Caki2 (cell line): ENCODE measurements around the gene NETO2. TPM values are rescaled to one million over a fixed set of nuclear protein-coding genes. Genes with fewer than 3 reads are reported as not detected.
"Not testable (repeated sequence)": the region's sequence is repeated elsewhere in the genome, so short reads cannot be mapped to it uniquely, and the experiment has no call there.

Source experiments
- DNase-seq: peaks from one replicate; pipeline ENCODE4 v3.0.0-alpha.2; 2015; ENCODE audit warnings: low read depth
- in situ Hi-C: cut with HindIII; loops from 2 replicates; pipeline ENCODE4 v1.10.0; 2016; ENCODE audit warnings: low sequenced_read_pairs, low pct_unique_long_range_greater_than_20kb, mixed read lengths
- total RNA-seq: library from RNA; depleted of rRNA; stranded (reverse); fragments of >200 nt; shearing (Covaris generic); gene quantifications from 2 replicates; pipeline ENCODE4 v1.2.3, GENCODE V29; 2014; ENCODE audit warnings: low replicate concordance; rRNA removed

The NETO2 gene, protein sequence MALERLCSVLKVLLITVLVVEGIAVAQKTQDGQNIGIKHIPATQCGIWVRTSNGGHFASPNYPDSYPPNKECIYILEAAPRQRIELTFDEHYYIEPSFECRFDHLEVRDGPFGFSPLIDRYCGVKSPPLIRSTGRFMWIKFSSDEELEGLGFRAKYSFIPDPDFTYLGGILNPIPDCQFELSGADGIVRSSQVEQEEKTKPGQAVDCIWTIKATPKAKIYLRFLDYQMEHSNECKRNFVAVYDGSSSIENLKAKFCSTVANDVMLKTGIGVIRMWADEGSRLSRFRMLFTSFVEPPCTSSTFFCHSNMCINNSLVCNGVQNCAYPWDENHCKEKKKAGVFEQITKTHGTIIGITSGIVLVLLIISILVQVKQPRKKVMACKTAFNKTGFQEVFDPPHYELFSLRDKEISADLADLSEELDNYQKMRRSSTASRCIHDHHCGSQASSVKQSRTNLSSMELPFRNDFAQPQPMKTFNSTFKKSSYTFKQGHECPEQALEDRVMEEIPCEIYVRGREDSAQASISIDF
- 33.0 and 35.1 TPM in 2 replicates for total RNA-seq

DNA sequence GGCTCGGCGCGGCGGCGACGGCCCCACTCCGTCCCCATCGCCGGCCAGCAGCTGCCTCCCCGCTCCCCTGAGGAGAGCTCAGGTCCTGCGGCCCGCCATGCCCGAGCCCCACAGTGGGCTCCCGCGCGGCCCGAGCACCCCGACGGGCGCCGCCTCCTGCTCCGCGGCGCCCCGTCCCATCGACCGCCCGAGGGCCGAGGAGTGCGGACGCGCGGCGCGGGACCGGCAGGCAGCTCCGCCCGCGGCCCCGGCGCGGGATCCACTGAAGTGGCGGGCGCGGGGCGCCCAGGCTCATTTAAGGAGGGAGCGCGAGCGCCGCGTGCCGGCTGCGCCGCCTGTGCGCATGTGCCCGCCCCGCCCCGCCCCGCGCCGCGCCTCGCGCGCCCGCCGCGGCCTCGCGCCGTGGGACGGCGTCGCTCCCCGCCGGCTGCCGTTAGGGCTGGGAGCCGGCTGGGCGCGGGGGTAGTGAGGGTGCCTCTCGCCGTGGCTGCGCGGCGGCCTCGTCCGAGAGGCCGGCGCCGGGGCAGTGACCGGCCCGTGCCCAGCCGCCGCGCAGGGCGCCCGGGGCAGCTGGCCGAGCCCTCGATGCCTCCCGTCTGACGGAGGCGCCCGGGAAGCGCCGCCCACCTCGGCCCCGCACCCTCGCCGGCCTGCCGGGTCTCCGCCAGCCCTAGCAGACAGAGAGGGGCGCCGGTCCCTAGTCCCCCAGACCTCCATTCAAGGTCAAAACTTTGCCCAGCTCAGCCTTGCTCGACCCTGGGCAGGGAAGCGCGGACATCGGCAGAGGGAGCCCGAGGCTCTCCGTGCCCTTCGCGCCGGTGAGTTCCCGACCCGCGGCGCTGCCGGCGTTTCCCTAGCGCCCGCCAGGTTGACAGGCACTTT is at the start of gene NETO2:
Gene NETO2, minus strand, starts transcription at position 269 of the 882 bp plus-strand sequence. CDS start 333 bp downstream, outside the sequence.
- in situ Hi-C loops = no loop called here
- peak; percentile 59 for DNase-seq

DNA sequence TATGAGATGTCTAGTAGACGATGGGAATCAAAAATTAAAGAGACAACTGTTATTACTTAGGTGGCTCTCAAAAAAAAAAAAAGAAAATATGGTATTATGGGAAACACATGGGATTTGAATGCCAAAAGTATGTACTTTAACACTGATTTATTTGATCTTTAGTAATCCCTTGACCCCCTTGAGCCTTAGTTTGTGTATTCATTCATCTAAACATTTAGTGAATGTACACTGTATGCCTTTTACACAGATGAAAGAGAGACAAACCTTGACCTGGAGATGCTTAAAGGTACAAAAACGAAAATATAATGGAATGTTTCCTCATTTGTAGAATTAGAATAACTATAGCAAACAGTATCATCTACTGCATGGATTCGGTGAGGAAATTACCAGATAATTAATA is 38.6 kb upstream of the NETO2 start:
- DNase-seq = no peak
- in situ Hi-C loops = no loop called here

DNA sequence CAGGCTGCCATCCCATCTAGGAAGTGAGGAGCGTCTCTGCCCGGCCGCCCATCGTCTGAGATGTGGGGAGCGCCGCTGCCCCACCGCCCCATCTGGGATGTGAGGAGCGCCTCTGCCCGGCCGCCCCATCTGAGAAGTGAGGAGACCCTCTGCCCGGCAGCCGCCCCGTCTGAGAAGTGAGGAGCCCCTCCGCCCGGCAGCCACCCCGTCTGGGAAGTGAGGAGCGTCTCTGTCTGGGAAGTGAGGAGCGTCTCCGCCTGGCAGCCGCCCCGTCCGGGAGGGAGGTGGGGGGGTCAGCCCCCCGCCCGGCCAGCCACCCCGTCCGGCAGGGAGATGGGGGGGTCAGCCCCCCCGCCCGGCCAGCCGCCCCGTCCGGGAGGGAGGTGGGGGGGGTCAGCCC is 37.3 kb upstream of the NETO2 start:
- in situ Hi-C loops, DNase-seq: not testable (repeated sequence)

DNA sequence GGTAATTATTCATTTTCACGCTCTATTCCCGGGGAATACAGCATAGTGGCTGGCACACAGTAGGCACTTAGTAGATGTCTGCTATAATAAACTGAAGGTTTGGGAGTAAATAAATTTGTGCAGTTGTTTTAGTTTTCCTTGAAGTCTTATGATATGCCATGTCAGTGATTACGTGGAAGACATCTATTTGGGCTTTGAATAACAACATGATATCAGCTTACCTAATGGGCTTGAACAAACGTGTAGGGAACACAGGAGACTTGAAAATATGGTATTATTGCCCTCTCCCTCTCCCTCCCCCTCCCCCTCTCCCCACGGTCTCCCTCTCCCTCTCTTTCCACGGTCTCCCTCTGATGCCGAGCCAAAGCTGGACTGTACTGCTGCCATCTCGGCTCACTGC is 36.3 kb upstream of the NETO2 start:
- in situ Hi-C loops = no loop called here

DNA sequence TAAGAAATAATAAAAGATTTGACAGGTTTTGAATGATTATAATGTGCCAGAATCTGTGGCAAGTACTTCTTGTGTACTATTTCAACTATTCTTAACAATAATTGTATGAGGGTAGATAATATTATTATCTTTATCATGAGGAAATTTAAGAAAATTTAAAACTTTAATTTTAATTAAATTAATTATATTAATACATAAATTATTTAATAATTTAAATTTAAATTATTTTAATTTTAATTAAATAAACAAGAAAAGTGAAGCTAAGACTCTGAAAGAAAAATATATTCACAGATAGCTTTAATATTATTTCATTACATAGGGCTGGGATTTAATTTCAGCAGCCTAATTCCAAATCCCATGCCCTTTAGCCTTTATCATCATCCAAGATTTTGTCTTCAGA is 31.4 kb upstream of the NETO2 start:
- DNase-seq = no peak
- in situ Hi-C loops = no loop called here

More for the DNA sequence above, 36.3 kb upstream of the NETO2 start:
- DNase-seq = no peak

DNA sequence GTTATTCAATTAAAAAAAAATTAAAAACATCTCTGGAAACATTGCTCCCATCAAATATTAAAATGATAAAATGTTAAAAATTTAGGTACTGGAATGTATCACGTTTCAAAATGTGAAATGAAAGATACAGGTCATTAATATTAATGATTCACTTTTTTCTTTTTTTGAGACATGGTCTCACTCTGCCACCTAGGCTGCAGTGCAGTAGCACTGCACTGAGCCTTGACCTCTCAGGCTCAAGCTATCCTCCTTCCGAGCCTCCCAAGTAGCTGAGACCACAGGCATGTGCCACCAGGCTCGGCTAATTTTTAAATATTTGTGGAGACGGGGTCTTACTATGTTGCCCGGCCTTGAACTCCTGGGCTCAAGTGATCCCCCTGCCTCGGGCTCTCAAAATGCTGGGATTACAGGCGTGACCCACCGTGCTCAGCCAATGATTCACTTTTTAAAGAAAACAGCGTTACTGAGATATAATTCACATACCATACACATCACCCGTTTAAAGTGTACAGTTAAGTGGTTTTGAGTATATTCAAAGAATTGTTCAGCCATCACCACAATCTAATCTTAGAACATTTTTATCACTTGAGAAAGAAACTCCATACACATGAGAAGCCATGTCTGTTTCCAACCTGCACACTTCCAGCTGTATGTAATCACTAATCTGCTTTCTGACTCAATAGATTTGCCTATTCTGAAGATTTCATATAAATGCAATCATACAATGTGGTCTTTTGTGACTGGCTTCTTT is 19.1 kb upstream of the NETO2 start:
- DNase-seq = no peak
- in situ Hi-C loops = no loop called here

DNA sequence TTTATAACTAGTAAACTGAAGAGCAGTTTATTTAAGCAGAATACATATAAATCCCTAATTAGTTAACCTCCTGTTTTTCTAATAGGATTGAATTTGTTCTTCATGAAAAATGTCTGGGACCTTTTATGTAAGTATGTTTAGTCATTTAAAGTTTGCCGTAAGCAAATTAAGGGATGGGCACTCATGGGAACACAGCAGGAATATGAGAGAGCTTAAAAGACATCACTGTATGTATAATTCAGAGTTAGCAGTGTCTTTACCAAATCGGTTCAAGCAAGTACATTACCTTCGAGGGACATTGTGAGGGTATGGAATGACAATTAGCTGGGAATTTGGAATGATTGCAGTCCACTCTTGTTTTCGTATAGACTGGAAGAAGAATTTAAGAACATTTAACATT is 17.7 kb upstream of the NETO2 start:
- in situ Hi-C loops = no loop called here
- DNase-seq = no peak

DNA sequence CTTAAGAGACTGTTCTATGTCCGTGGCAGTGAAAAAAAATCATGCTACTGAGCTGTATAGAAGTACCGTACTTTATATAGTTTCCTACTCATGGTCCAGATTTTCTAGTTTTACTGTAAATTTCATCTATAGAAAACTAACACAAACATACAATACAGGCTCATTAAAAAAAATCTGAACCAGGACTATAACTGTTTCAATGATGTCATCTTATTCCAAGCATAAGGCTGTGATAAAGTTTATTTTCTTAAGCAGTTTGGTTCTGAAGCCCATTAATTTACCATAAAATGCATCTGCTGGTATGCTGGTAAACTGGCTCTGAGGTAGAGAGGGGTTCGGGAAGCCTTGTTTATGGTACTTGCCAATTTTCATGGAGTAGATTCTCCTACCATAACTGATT is 16.7 kb upstream of the NETO2 start:
- in situ Hi-C loops = no loop called here
- no peak for DNase-seq

DNA sequence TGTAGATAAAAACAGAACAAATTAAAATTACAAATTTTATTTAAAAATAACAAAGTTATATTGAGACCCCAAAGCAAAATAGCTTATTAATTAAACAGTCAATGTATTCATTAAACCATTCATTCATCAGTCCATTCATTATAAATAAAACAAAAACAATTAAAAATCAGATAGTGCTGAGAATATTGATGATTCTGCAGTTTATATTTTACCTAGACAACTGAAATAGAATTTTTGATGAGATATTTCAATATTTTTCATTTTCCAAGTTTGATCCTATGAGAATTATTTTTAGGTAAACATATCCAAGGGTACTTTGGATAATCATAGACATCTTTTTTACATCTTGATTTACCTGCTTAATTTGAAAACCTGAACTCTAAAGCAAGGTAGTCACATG is 15.2 kb upstream of the NETO2 start:
- DNase-seq = no peak
- in situ Hi-C loops = no loop called here

DNA sequence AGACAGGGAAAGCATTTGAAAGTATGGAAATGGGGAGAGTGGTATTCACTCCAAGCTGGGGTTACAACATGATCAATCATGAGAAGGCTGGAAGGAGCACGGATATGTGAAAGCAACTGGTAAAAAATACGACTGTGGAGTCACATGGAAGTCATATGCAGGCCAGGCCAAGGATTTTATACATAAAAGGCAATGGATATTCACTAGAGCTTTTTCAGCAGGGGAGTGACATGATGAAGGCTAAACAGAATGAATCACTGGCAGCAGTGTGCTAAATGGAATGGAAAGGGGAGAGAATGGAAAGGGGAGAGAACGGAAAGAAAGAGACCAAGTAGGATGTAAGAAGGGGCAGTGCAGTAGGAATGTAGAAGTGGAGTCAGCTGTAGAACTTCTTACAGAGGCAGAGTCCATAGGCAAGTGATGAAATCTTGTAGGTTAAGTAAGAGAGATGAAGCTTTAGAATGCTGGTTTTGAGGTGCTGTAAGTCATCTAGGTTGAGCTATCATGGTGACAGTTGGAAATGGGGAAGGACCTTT is 13.0 kb upstream of the NETO2 start:
- in situ Hi-C loops = no loop called here
- DNase-seq = no peak

DNA sequence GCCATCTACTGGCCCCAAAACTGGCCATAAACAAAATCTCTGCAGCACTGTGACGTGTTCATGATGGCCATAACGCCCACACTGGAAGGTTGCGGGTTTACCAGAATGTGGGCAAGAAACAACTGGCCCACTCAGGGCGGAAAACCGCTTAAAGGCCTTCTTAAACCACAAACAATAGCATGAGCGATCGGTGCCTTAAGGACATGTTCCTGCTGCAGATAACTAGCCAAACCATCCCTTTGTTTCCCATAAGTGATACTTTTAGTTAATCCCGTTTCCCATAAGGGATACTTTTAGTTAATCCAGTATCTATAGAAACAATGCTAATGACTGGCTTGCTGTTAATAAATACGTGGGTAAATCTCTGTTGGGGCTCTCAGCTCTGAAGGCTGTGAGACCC is 8.8 kb upstream of the NETO2 start:
- DNase-seq, in situ Hi-C loops: not testable (repeated sequence)

DNA sequence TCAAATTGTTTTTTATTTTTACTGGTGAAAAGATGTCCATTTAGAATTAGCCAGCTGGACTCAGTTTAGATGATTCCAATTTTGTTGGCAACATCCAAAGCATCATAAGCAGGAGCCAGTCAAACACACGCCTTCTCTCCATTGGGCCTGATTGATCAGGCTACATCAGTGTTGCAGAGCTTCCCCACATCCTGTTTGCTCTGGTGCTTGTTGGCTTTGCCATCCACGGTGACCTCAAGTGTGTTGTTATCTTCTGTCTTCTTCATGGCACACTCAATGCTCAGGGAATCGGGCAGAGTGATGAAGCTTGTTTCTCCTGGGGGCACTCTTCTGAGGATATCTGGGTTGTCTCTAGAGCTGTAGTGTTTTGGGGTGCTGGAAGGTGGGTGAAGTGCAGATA is 6.3 kb upstream of the NETO2 start:
- no peak for DNase-seq
- in situ Hi-C loops = no loop called here

DNA sequence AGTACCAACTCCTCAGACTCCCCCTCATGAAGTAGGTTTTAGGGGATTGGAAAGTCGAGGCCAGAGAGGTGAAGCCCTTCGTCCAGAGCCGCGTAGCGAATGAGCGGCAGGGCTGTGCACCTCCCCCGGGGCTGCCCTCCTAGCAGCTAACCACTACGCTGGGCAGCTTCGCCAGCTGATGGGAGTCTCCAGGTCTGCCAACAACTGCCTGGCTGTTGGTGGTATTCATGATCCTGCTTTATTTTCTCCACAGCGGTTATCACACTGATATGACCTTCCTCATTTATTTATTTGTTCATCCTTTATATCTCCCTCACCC is 773 bp upstream of the NETO2 start:
- DNase-seq = no peak
- in situ Hi-C loops = no loop called here

DNA sequence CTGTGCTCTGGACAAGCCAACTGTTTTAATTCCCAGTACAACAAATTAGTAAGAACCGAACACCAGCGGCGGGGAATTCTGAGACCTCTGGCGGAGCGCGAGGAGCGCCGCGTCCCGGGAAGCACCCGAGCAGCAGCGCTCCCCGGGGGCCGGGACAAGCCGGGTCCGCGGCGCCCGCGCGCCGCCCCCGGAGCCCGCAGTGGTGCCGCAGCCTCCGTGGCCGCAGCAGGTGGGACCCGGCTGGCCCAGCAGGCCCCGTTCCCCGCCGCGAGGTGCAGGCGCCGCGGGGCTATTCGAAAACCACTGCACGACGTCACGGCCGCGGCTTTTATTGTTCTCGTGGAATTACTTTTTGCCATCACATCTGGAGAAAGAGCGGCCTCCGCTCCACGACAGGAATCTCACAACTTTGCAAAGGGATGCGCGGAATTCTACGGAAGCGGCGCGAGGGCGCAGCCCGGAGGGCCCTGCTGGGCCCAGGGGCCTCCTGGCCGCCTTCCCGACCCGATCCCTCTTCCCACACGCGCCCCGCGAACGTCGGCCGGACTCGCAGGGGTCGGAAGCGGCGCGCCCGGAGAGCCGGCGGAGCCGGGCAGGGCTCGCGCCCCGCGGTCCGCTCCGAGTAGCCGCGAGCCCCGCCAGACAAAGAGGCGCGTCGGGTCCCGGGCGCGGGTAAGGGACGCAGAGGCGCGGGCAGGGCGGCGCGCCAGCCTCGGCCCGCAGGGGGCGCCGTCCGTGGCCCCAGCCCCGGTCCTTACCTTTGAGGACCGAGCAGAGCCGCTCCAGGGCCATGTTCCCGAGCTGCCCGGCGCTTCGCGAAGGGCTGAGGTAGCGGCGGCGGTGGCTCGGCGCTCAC is 696 bp downstream of the NETO2 start:
- peak; percentile 73 for DNase-seq
- in situ Hi-C loops = no loop called here

DNA sequence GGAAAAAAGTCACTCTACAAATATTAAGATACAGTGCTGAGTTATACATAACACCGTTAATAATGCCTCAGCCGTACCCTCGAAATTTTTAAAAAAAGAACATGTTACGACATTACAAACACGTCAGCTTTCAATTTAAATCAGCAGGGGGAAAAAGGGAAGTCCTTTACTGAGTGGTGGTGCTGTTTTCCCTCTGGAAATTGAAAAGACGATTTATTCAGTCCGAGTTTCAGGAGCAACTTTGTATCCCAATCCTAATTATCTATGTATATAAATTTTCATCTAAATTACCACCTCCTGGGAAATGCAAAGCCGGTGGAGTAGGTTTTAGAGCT is 1.3 kb downstream of the NETO2 start:
- DNase-seq = peak; percentile 12
- in situ Hi-C loops = no loop called here

DNA sequence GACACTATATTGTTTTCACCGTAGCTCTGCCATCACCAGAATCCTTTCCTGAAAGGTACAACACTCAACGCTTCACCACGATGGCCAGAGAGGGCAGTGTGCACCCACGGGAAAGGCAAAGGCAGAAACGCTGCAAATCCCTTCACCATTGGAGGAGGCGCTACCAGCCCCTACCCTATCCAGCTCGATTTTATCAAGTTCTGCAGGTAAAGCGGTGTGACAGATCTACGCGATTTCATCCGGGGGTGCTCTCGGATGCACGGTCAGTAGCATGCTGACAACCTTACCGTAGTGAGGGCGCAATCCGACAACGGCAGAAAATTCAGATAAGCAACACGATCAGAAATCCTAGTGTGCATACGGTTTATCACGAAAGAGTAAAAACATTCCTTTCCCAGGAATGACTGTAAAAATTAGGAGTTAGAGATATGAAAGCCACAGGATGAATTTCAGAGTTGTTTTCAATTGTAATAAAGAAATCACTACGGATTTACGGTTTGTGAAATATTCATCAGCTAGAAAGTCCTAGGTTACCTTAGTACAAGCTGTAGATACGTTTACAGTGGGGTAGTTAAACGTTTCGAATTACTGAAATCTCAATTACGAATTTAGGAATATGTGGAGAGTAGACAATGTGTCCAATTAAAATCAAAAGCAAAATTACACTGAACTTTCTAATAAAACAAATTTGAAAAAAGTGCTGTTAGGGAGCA is 1.8 kb downstream of the NETO2 start:
- in situ Hi-C loops = no loop called here
- peak; percentile 67 for DNase-seq

DNA sequence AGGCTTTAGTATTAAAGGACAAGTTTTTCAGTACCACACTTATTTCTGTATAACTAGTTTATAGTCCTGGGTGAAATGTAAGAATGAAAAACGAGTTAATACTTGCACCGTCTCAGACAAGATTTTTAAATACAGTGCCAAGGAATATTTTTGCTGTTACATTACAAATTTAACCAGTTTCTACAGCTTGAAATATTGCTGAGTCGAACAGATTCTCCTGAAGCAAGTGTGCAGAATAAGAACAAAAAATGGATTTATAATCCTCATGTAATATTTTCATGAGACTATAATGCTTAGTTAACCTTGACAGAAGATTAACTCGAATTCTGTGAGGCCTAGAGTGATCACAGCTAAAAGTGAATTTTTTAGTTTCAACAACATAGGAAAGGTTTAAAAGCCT is 3.1 kb downstream of the NETO2 start:
- in situ Hi-C loops = no loop called here
- DNase-seq = no peak
